Stimulated activated CD8-positive, alpha-beta memory T cell treated with anti-CD3 and anti-CD28 coated beads, Interleukin-12 subunit alpha, Interleukin-12 subunit beta, amount 100 ng/mL, for 4 hours (primary cell): ENCODE measurements around the gene ETNPPL.

Experiments used
- DNase-seq: peaks from one replicate; pipeline ENCODE4 v3.0.0-alpha.2; 2020; ENCODE audit warnings: low read depth

Gene ETNPPL

DNA sequence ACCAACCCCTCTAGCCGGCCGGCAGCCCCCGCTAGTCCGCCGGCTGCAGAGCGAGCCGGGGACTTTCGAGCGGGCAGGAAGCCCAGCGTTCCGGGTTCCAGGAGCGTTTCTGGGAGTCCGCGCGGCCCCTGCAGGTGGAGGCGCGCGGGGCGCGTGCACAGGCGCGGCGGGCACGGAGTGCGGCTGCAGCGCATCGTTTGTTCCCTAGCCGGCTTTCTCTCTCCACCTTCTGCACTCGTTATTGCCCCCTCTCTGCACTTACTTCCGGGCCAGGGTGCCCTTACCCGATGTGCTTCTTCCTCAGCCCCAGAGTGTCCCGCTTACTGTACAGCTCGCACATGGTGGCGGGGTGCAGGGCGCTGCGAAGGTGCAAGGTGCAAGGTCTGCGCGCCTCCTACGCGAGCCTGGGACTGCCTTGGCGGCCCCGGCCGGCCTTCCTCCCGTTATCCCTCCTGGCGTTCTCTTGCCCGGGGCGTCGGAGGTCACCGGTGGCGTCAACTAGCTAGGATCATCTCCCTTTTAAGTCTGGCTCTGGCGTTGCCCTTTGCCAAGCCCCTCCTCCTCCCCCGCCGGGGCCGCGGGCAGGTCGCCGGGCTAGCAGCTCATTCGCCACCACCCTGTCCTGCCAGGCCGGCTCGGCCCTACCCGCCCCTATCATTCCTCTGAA, at the start of gene ETNPPL:
Gene ETNPPL (minus strand): TSS at position 495 of the 667 bp plus-strand sequence. CDS start 155 bp downstream, at position 340.
- DNase-seq, result no peak

GRCh38 chr4:108811486-108811885, 48.6 kb upstream of the ETNPPL start:
- DNase-seq, result no peak

DNA sequence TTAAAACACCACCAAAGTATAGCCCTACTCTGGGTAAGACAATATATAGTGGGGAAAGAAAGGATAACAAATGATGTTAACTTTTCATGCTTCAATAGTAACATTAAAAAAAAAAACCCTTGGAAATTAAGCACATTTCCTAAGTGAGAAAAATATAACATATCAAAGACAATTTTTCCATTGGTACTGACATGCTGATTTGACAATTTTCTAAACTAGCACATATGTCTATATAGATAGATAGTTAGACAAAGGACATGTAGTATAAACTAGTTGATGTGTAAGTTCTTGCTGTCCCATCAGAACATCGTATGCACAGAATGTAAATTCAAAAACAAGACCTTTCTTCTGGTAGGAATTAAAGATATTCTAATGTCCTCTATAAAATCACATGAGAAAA, 47.2 kb upstream of the ETNPPL start:
- no peak for DNase-seq

DNA sequence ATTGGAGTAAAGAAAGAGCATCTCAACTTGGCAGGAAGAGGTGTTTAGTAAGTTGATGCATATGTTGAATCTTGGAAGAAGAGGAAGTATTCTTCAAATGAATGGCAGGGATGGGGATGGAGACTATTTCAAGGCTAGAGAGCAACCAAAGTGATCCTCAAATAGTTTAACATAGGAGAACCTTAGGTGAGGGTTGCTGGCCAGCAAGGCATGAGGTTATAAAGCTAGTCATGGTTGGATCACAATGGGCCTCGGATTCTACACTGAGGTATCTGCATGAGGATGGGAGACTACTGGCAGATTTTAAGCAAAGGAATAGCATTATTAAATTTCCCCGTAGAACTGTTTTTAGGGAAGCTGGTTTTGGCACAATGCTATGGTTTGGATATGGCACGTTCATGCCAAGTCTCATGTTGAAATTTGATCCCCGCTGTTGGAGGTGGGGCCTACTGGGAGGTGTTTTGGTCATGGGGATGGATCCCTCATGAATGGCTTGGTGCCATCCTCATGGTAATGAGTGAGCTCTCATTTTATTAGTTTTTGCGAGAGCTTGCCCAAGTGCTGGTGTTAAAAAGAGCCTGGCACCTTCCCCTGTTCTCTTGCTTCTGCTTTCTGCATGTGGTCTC, 41.9 kb upstream of the ETNPPL start:
- no peak for DNase-seq

DNA sequence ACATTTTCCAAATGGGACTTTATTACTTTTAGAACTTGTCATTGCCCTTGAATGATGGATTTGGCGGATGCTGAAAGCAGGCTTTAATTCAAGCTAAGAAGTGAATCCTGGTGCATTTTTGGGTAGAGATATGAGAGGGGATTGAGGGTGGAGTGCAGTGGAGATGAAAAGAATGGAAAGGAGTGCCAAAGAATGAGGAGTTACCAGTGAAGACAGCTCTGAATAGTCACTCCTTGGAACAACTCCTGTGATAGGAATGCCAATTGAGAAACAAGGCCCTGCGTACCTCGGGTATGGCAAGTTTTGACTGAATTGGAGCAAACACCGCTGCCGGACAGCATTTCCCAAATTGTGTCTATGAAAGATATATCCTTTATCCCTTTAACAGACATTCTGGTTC, 36.5 kb upstream of the ETNPPL start:
- DNase-seq, result no peak

GRCh38 chr4:108796173-108796572, 33.3 kb upstream of the ETNPPL start:
- no peak for DNase-seq

DNA sequence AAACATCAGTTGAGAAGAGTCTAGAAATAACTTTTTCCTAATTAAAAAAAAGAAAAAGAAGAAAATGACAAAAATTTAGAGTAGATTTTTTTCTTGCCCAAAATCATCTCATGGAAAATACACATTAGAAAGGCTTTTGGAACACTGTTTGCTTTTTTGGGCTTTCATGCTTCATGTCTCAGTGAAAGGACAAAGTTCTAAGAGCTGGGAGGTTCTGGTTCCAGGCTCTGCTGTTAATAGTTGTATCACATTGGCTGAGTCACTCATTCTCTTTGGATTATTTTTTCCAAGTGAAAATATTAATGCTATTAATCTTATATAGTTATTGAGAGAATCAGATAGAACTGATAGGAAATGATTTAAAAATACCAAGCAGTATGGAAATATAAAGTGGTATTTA, 32.9 kb upstream of the ETNPPL start:
- DNase-seq, result no peak

DNA sequence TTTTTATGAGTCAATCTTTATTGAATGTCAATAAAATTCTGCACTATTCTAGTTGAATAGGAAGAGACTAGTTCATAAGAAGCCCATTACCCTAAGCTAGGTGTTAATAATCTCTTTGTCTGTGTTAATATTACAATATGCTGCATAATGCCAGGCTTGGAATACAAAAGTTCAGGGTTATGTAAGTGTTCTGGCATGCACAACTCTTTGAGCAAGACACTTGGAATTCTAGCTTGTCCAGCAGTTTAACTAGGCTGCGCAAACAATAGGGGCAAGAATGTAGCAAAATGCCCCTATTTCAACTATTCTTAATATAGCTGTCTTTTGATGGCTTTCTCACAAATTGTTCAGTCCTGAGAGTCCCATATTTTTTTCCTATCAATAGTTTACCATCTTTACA, 31.3 kb upstream of the ETNPPL start:
- no peak for DNase-seq

DNA sequence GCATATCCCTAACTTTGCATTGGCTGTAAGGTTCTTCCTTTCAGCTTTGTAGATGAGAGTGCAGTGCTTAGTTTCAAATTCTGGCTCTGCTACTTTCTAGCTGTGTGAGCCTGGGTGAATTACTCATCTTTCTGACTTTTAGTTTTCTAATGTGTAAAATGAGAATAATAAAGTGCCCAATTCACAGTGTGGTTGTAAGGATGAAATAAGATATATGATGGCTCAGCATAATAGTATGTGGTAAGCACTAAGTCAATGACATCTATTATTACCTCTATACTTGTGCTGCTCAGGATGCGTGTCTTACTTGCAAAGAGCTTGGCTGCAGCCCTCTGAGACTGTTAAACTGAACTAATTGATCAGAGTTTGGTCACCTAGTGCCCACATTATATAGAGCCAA, 30.6 kb upstream of the ETNPPL start:
- DNase-seq, result no peak

GRCh38 chr4:108788731-108789130, 25.9 kb upstream of the ETNPPL start:
- DNase-seq, result no peak

DNA sequence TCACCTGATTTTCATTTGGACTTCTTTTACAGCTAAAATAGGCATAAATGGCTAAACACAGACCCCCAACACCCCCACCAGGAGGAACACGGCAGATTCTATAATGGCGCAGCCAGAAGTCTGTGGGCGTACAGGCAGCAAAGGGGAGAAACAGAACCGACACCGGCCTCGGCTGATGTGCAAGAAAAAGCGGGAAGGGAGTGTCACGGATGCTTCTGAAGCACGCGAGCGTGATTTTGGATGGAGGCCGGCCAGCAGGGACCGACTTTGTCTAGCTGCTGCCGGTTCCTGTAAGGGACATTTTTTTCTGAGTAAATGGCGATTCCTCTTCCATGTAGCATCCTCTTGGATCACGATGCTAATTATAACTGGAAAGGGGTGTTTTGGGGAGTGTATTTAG, 24.9 kb upstream of the ETNPPL start:
- DNase-seq, result no peak

- DNase-seq, result no peak
These were observed 24.3 kb upstream of the ETNPPL start for GRCh38 chr4:108787106-108787505.

DNA sequence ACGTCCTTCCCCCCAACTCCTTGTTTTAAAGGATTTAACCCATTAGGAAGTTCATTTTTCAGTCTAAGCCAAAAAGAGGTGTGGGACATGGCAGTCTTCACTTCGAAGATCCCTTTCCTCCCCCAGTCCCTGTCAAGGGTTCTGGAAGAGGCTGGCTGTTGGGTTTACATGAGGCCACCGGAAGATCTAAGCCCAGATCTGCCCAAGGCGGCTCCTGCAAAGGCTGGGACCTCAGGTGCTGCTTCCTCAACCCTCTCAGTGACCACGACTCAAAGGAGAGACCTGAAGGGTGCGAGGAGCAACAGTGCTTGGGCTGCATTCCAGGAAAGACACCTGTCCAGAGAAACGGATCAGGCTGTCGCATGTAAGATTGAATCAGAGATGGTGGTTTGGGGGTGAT, 23.5 kb upstream of the ETNPPL start:
- no peak for DNase-seq

DNA sequence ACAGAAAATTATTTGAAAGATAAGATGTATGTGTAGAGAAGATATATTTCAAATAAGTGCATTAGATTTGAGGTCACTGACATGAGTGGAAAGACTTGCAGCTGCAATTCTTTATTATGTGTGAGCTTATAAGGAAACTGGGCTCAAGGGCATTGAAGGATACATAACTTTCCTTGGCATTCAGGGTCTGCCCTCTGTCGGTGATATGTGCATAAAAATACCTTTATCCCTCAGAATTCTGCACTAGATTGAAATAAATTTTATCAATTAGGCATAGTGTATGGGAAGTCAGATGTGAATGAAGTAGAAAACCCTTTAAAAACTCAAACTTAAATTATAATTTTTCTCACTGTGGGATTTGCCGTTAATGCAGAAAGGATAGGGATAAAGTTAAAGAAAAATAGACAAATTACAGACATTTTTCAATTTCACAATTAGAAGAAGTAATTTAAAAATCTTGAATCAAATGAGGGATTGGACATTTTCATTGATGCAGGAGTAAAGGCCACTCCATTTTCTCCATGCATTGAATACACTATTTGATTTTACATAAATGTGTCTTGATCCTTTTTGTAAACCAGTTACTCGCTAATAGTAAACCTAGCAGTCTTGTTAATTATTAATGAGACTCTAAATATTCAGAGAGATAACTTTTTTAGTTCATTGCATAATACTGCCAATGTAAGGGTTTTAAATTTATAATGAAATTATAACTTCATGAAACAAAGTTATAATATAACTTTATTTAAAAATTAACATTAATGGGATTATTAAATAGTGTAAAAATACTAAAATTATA, 21.0 kb upstream of the ETNPPL start:
- DNase-seq, result no peak

DNA sequence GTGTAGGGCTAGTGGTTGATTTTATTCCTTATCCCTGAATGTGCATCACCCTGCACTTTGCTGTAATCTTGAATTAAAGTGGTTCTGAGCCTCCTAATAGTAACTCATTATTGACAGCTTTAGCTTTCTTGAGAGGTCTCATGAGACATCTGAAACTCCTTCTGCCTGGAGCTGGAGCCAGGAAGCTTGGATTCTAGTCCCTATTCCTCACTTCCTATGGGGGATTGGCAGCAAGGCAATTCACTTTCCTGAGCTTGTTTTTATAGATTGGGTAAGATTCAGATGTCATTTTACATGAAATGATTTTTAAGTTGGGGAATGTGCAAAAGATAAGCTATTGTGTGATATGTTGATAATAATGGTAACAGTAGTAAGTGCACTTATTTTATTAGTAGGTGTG, 17.1 kb upstream of the ETNPPL start:
- no peak for DNase-seq

- no peak for DNase-seq
These were observed 14.5 kb upstream of the ETNPPL start for GRCh38 chr4:108777388-108777787.

GRCh38 chr4:108775921-108776320, 13.1 kb upstream of the ETNPPL start:
- DNase-seq, result no peak

DNA sequence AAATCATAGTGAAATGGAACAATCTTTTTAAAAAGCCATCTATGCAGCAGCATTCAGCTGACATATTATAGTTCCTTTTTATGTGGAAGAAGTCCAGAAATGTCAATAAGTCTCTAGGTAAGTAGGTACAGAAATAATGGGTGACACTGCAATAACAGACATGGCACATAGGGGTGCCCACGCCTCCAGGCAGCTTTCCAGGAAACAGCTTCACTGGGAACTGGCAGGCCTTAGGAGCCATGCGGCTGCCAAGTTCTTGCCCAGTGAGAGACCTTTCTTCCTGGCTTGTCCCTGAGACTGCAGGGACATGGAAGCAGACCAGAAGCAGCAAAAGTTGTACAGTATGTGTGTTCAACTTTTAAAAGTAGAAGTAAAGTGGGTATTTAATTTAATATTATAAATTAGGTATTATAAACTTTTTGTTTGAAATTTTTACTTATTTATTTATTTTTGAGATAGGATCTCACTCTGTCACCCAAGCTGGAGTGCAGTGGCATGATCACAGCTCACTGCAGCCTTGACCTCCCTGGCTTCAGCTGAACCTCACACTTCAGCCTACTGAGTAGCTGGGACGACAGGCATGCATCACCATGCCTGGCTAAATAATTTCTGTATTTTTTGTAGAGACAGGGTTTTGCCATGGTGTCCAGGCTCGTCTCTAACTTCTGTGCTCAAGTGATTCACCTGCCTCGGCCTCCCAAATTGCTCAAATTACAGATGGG, 12.1 kb upstream of the ETNPPL start:
- DNase-seq, result no peak

DNA sequence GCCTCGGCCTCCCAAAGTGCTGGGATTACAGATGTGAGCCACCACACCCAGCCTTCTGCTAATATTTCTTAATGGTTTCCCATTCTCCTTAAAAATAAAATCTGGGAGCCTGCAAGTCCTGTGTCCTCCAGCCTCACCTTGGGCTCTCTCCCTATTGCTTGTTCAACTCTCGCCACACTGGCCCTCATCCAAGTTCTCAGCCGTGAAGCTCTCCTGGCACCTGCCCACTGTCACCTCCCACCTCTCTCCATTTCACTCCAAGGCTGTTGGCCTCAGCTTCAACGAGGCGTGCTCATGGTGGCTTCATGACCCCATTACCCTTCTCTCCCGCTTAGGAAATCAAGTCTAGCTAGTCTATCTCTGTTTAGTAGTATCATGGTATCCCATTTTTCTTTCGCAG, 9.5 kb upstream of the ETNPPL start:
- no peak for DNase-seq

DNA sequence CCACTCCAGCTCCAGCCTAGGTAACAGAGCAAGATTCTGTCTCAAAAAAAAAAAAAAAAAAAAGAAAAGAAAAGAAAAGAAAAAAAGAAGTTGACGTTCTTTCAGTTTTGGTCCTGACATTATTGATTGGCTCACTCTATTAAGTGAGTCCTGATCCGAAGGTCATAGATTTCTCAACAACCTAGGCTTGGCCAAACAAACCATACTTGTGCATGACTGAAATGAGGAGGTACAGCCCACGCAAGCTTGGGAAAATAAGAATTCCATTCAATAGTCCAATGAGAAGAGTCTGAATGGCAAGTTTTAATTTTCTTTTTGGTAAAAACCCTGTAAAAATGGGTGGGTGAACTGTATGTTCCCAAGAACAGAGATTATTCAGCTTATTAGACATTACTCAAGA, 3.2 kb upstream of the ETNPPL start:
- no peak for DNase-seq

DNA sequence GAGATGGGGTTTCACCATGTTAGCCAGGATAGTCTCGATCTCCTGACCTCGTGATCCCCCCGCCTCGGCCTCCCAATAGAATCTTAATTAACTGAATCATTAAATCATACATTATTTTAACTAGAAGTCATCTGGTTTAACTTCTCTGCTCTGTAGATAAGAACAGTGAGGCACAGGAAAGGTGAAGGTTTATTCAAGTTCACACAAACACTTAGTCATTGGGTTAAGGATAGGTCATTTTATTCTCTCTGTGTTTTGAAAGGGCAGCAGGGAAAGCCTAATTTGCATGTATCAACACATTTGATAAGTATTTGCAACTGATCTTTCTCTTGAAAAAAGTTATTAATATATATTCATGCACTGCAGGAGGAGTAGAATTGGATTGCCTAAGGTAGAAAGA, 1.1 kb upstream of the ETNPPL start:
- DNase-seq, result no peak

DNA sequence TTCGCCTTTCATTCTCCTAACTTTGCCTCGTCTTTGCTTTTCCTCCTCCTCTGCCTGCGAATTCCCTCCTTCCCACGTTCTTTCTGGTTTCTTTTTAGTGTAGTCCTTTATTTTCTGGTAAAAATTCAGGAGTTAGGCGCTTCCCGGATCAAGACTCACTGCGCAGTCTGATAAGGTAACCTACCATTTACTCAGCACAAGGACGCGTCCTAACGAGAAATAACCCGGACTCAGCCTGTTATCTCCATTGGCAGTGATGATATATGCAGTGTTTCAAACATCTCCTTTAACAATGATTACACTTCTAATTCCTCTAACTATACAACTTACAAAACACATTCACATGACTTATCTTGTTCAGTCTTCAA, 357 bp upstream of the ETNPPL start:
- no peak for DNase-seq

DNA sequence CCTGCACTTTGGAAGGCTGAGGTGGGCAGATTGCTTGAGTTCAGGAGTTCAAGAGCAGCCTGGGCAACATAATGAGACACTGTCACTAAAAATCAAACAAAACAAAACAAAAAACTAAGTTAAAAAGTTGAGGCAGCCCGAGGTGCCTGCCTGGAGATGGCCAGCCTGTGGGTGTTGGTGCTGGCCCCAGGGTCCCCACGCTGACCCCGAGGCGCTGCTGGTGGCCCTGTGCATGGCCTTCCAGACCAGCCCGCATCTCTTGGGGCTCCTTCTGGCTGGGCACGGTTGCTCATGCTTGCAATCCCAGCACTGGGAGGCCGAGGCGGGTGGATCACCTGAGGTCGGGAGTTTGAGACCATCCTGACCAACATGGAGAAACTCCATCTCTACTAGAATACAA, 4.4 kb downstream of the ETNPPL start:
- no peak for DNase-seq
